Anterior cingulate cortex (tissue), 58 donors: ENCODE measurements around the gene ABHD1.
"Not testable (repeated sequence)": the region's sequence is repeated elsewhere in the genome, so short reads cannot be mapped to it uniquely, and the experiment has no call there.

ENCODE experiments used
- DNase-seq, 58 donors: peaks; one replicate each; lab custom pipeline; 2025; lab: John Stamatoyannopoulos, UW

ABHD1 gene

GRCh38 chr2:27102329-27102728, 21.3 kb upstream of the ABHD1 start:
- no peak for DNase-seq

GRCh38 chr2:27105981-27106380, 17.6 kb upstream of the ABHD1 start:
- no peak for DNase-seq

GRCh38 chr2:27108221-27108620, 15.4 kb upstream of the ABHD1 start:
- no peak for DNase-seq

GRCh38 chr2:27109083-27109482, 14.5 kb upstream of the ABHD1 start:
- no peak for DNase-seq

- DNase-seq = not testable (repeated sequence)
Measured at GRCh38 chr2:27110603-27111352, 12.8 kb upstream of the ABHD1 start.

GRCh38 chr2:27111392-27112078, 12.1 kb upstream of the ABHD1 start:
- DNase-seq = not testable (repeated sequence)

- DNase-seq = no peak
Measured at GRCh38 chr2:27115519-27115918, 8.1 kb upstream of the ABHD1 start.

GRCh38 chr2:27117995-27118524, 5.6 kb upstream of the ABHD1 start:
- DNase-seq = peak in 3 of 58 donors; percentile 16 to 34 (median 18)

- DNase-seq = peak in 12 of 58 donors; percentile 8 to 37 (median 26)
Measured at GRCh38 chr2:27118525-27119329, 4.9 kb upstream of the ABHD1 start, which contains the start of gene CGREF1. TSS of gene CGREF1 (minus strand) at chr2:27119128. CDS start at chr2:27104366, 14,762 bp downstream.

- not testable (repeated sequence) for DNase-seq
Measured at GRCh38 chr2:27119330-27119670, 4.3 kb upstream of the ABHD1 start.

GRCh38 chr2:27121906-27122305, 1.7 kb upstream of the ABHD1 start:
- no peak for DNase-seq

- DNase-seq = no peak
Measured at GRCh38 chr2:27122791-27123190, 824 bp upstream of the ABHD1 start.

GRCh38 chr2:27125104-27125503, 1.5 kb downstream of the ABHD1 start:
- no peak for DNase-seq

GRCh38 chr2:27126252-27126710, 2.7 kb downstream of the ABHD1 start:
- DNase-seq = no peak

- no peak for DNase-seq
Measured at GRCh38 chr2:27127883-27128667, 4.5 kb downstream of the ABHD1 start.

- DNase-seq = no peak
Measured at GRCh38 chr2:27128668-27129571, 5.3 kb downstream of the ABHD1 start.

GRCh38 chr2:27130396-27130795, 6.8 kb downstream of the ABHD1 start:
- no peak for DNase-seq

GRCh38 chr2:27131429-27131828, 7.8 kb downstream of the ABHD1 start:
- DNase-seq = no peak
